GM19193 (cell line): Measurements from ENCODE around the gene AGXT.

ENCODE experiments used
- POLR2A ChIP-seq: IDR thresholded peaks from 4 replicates; pipeline ENCODE4 v1.6.1; 2011; ENCODE audit not compliant: insufficient read depth, insufficient read length; ENCODE audit errors: extremely low read depth

The AGXT gene

GRCh38 chr2:240884745-240885144, 16.1 kb downstream of the AGXT start:
- TF ChIP-seq POLR2A, result no peak

- TF ChIP-seq POLR2A, result no peak
These were observed 16.9 kb downstream of the AGXT start for GRCh38 chr2:240885566-240885965.

GRCh38 chr2:240886023-240886565, 17.5 kb downstream of the AGXT start:
- TF ChIP-seq POLR2A, result no peak

- no peak for TF ChIP-seq POLR2A
These were observed 18.3 kb downstream of the AGXT start for GRCh38 chr2:240886678-240887609.

- TF ChIP-seq POLR2A, result no peak
These were observed 19.0 kb downstream of the AGXT start for GRCh38 chr2:240887631-240888030.

GRCh38 chr2:240888130-240888889, 19.7 kb downstream of the AGXT start:
- TF ChIP-seq POLR2A, result no peak

GRCh38 chr2:240888890-240889573, 20.4 kb downstream of the AGXT start:
- no peak for TF ChIP-seq POLR2A

- TF ChIP-seq POLR2A, result no peak
These were observed 21.3 kb downstream of the AGXT start for GRCh38 chr2:240889601-240890560.

- no peak for TF ChIP-seq POLR2A
These were observed 22.1 kb downstream of the AGXT start for GRCh38 chr2:240890691-240891090.

GRCh38 chr2:240891492-240892340, 23.1 kb downstream of the AGXT start:
- no peak for TF ChIP-seq POLR2A

- TF ChIP-seq POLR2A, result no peak
These were observed 23.7 kb downstream of the AGXT start for GRCh38 chr2:240892356-240892755.

GRCh38 chr2:240892925-240893324, 24.3 kb downstream of the AGXT start:
- TF ChIP-seq POLR2A, result no peak

- TF ChIP-seq POLR2A, result no peak
These were observed 24.8 kb downstream of the AGXT start for GRCh38 chr2:240893363-240893844.
